Measurements from ENCODE around the gene CBLC.

Gene CBLC

DNA sequence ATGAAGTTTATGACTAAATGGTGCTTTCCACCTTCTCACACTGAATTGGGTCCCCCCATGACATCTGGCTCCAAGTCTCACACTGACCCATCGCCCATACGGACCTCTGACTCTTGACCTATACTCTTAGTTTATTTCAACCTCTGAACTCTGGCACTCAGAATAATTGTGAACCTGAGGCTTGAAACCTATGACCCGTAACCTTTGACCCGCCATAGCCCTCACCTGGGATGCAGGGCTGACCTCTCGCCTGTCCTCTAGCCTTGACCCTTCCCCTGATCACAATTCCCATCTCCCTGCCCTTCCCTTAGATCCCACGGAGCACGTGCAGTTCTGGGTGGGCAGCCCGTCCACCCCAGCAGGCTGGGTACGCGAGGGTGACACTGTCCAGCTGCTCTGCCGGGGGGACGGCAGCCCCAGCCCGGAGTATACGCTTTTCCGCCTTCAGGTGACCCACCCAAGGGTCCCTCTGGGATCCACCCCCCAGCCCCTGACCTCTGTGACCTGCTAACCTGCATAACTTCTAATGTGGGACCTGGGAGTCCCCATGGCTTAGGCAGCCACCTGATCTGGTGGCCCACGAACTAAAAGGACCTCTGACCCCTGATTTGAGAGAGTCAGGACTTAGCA, 36.3 kb downstream of the CBLC start:
- TF ChIP-seq, protein P1, sequence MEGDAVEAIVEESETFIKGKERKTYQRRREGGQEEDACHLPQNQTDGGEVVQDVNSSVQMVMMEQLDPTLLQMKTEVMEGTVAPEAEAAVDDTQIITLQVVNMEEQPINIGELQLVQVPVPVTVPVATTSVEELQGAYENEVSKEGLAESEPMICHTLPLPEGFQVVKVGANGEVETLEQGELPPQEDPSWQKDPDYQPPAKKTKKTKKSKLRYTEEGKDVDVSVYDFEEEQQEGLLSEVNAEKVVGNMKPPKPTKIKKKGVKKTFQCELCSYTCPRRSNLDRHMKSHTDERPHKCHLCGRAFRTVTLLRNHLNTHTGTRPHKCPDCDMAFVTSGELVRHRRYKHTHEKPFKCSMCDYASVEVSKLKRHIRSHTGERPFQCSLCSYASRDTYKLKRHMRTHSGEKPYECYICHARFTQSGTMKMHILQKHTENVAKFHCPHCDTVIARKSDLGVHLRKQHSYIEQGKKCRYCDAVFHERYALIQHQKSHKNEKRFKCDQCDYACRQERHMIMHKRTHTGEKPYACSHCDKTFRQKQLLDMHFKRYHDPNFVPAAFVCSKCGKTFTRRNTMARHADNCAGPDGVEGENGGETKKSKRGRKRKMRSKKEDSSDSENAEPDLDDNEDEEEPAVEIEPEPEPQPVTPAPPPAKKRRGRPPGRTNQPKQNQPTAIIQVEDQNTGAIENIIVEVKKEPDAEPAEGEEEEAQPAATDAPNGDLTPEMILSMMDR (conservative IDR thresholded peaks at IDR 0.05; ENCODE audit: low read depth, low read length) = no peak
- no peak for DNase-seq (ENCODE audit: low read depth)
- H3K4me3 ChIP-seq (ENCODE audit: low read depth, low read length) = no peak overlapping the region

DNA sequence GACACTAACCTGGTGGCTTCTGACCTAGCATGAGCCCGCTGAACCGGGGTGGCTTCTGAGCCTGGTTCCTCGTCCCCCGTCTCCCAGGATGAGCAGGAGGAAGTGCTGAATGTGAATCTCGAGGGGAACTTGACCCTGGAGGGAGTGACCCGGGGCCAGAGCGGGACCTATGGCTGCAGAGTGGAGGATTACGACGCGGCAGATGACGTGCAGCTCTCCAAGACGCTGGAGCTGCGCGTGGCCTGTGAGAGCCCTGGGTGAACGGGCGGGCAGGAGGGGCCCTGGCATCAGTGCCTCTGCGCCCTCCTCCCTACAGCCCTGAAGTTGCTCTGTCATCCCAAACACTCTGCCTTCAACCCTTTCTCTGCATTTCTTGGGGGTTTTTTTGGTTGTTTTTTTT, 36.8 kb downstream of the CBLC start:
- no peak for DNase-seq (ENCODE audit: low read depth)
- TF ChIP-seq, protein P1 (conservative IDR thresholded peaks at IDR 0.05; ENCODE audit: low read depth, low read length) = no peak
- H3K4me3 ChIP-seq (ENCODE audit: low read depth, low read length) = no peak overlapping the region

DNA sequence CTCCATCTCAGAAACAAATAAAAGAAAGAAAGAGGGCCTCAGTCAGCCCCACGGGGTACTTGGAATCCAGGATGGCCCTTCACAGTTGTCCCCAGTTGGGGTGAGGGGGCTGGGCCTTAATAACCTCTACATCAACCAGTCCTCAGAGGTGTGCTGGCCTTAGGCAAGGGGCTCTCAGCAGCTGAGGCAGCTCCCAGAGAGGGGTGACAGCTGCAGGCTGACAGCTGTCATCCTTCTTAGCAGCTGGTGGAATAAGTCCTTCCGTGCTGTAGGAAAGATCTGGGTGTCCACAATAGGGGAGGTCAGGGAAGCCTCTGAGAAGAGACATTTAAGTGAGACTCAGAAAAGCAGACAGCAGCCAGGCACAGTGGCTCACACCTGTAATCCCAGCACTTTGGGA, 38.6 kb downstream of the CBLC start:
- DNase-seq (ENCODE audit: low read depth) = no peak
- H3K4me3 ChIP-seq (ENCODE audit: low read depth, low read length) = no peak overlapping the region
- TF ChIP-seq, protein P1 (conservative IDR thresholded peaks at IDR 0.05; ENCODE audit: low read depth, low read length) = no peak

DNA sequence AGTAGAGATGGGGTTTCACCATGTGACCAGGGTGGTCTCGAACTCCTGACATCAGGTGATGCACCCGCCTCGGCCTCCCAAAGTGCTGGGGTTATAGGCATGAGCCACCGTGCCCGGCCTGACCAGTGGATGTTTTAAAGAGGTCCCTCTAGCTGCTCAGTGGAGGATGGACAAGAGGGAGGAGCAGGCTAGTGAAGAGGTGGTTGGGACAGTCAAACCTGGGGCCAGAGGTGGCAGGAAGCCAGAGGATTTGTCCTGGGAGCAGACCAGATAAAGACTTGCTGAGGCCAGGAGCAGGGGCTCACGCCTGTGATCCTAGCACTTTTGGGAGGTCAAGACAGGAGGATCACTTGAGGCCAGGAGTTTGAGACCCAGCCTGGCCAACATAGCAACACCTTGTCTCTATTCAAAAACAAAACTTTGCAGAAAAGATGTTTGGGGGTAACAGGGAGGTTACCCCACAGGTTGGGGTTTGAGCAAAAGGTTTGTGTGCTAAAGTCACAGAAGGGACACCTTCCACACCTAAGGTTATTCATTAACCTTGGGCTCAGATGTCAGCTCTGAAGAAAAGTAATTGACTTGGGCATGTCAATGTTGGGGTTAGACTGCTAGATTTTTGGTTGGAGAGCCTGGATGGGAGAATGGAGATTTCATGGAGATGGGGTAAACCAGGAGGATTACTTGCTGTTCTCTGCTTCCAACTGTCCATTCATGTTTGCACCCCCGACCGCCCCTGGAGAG, 40.2 kb downstream of the CBLC start:
- DNase-seq (ENCODE audit: low read depth) = no peak
- TF ChIP-seq, protein P1 (conservative IDR thresholded peaks at IDR 0.05; ENCODE audit: low read depth, low read length) = no peak

DNA sequence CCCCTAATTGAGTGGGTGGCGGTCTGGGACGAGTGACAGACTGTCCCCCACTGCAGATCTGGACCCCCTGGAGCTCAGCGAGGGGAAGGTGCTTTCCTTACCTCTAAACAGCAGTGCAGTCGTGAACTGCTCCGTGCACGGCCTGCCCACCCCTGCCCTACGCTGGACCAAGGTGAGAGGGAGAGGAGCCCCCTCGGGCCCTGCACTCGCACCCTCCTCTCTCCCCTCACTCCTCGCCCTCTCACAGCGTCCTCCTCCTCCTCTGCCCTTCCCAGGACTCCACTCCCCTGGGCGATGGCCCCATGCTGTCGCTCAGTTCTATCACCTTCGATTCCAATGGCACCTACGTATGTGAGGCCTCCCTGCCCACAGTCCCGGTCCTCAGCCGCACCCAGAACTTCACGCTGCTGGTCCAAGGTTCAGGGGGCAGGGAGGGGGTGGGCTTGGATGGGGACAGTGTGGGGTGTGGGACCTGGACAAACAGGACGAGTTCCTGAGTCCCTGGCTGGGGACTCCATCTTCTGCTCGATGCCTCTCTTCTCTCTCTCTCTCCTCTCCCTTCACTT, 40.9 kb downstream of the CBLC start:
- TF ChIP-seq, protein P1 (conservative IDR thresholded peaks at IDR 0.05; ENCODE audit: low read depth, low read length) = no peak

More for the DNA sequence above, 40.2 kb downstream of the CBLC start:
- H3K4me3 ChIP-seq (ENCODE audit: low read depth, low read length) = no peak overlapping the region

DNA sequence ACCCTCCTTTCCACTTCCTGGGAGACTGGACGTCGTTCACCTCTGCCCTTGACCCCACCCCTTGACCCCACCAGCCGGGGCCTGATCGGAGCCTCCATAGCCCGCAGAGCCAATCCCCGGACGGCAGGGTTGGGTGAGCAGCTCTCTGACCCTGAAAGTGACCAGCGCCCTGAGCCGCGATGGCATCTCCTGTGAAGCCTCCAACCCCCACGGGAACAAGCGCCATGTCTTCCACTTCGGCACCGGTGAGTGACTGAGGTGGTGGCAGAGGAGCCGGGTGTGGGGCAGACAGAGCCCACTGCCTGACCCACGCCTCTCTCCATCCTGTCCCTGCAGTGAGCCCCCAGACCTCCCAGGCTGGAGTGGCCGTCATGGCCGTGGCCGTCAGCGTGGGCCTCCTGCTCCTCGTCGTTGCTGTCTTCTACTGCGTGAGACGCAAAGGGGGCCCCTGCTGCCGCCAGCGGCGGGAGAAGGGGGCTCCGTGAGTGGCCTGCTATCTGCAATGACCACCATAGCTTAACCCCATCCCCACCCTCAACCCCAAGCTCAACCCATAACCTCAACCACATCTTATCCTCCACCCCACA, 41.6 kb downstream of the CBLC start:
- no peak for DNase-seq (ENCODE audit: low read depth)
- TF ChIP-seq, protein P1 (conservative IDR thresholded peaks at IDR 0.05; ENCODE audit: low read depth, low read length) = no peak
- no peak overlapping the region for H3K4me3 ChIP-seq (ENCODE audit: low read depth, low read length)

More for the DNA sequence above, 40.9 kb downstream of the CBLC start:
- no peak overlapping the region for H3K4me3 ChIP-seq (ENCODE audit: low read depth, low read length)
- DNase-seq (ENCODE audit: low read depth) = no peak
